Fibroblast of pulmonary artery (primary cell): Measurements from ENCODE around the gene HES1.
A peak's percentile ranks its signal among the peaks of the same experiment; 100 is the strongest.

Source experiments
- DNase-seq: peaks from one replicate; pipeline ENCODE4 v3.0.0-alpha.2; 2010; ENCODE audit warnings: low read depth
- H3K4me3 ChIP-seq: replicated peaks from 2 replicates; pipeline ENCODE4 v1.5.1; 2011; ENCODE audit warnings: low read depth, mild to moderate bottlenecking, control low read depth, low read length, moderate library complexity
- TF ChIP-seq, protein P1 (sequence below): IDR thresholded peaks from 2 replicates; pipeline ENCODE4 v1.5.1; 2011; ENCODE audit warnings: mild to moderate bottlenecking, control low read depth, low read length, inconsistent platforms; ENCODE audit errors: missing control alignments

The HES1 gene

DNA sequence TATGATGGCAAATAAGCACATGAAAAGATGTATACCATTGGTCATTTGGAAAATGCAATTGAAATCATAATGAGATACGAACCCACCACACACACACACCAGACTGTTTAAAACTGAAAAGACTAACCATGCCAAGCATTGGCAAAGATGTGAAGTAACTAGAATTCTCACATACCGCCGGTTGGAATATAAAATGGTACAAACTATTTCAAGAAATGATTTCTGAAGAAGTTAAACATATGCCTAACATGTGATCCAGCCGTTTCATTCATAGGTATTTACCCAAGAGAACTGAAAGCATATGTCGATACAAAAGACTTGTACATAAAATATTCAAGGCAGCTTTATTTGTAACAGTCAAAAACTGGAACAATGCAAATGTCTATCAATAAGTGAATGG is 28.9 kb downstream of the HES1 start:
- TF ChIP-seq, protein P1, sequence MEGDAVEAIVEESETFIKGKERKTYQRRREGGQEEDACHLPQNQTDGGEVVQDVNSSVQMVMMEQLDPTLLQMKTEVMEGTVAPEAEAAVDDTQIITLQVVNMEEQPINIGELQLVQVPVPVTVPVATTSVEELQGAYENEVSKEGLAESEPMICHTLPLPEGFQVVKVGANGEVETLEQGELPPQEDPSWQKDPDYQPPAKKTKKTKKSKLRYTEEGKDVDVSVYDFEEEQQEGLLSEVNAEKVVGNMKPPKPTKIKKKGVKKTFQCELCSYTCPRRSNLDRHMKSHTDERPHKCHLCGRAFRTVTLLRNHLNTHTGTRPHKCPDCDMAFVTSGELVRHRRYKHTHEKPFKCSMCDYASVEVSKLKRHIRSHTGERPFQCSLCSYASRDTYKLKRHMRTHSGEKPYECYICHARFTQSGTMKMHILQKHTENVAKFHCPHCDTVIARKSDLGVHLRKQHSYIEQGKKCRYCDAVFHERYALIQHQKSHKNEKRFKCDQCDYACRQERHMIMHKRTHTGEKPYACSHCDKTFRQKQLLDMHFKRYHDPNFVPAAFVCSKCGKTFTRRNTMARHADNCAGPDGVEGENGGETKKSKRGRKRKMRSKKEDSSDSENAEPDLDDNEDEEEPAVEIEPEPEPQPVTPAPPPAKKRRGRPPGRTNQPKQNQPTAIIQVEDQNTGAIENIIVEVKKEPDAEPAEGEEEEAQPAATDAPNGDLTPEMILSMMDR, result no peak
- DNase-seq, result no peak
- H3K4me3 ChIP-seq, result no peak overlapping the region

DNA sequence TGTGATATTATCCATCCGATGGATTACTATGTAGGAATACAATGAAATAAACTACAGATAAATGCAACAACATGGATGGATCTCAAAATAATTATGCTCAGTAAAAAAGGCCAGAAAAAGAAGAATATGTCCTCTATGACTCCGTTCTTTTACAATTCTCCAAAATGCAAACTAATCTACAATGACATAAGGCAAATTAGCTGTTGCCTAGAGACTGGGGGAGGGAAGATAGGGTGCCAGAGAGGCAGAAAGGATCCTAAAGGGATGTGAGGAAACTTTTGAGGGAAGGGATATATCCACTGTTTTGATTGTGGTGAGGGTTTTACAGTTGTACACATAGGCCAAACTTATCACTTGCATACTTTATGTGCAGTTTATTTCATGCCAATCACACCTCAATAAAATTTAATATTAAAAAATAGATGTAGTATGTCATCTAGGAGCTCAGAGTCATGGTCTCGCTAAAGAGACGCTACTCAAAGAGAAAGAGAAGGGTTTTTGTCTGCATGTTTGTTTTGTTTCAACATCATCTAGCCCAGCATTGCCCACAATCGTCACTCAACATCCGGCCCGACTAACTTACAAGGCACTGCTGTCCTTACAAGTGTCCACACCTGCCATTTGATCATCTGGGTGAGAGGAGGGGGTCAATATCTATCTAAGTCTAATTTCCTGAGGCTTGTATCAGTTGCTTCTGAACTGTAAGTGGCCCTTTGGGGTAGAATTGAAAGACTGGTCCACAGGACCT is 29.5 kb downstream of the HES1 start:
- TF ChIP-seq, protein P1, result no peak
- no peak for DNase-seq
- no peak overlapping the region for H3K4me3 ChIP-seq

DNA sequence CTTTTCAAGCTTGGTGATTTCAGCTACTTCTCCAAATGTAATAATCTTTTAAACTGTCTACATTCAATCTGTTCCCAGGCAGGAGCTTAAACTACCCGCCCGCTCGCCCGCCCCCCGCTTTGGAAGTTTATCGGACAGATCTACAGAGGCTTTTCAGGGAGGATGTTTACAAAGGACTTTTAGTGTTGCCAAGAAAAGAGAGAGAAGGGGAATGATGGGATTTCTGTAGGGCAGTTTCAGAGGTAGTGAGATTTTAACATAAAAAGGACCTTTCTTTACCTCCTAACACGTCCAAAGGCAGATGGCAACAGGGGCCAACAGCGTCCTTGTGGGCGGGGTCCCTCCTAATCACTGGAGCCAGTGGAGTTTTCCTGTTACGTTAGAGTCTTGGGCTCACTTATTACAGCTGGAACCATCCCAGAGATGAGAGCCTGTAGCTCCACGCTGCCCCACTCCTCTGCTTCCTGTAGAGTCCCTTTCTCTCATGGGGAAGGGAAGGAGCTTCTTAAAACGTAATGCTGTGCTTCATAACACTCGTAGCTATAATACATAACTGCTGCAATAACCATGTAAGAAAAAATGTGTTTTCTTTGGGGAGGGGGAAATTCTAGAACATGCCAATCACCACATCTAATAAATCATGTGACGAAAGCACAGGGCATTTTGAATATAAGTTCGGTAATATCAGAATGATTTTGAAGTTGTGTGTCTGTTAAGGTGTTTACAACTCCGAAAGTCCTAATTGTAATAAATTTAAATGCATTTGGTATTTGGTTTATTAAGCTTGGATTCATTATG is 30.9 kb downstream of the HES1 start:
- DNase-seq, result peak; percentile 69
- no peak overlapping the region for H3K4me3 ChIP-seq
- TF ChIP-seq, protein P1, result no peak

DNA sequence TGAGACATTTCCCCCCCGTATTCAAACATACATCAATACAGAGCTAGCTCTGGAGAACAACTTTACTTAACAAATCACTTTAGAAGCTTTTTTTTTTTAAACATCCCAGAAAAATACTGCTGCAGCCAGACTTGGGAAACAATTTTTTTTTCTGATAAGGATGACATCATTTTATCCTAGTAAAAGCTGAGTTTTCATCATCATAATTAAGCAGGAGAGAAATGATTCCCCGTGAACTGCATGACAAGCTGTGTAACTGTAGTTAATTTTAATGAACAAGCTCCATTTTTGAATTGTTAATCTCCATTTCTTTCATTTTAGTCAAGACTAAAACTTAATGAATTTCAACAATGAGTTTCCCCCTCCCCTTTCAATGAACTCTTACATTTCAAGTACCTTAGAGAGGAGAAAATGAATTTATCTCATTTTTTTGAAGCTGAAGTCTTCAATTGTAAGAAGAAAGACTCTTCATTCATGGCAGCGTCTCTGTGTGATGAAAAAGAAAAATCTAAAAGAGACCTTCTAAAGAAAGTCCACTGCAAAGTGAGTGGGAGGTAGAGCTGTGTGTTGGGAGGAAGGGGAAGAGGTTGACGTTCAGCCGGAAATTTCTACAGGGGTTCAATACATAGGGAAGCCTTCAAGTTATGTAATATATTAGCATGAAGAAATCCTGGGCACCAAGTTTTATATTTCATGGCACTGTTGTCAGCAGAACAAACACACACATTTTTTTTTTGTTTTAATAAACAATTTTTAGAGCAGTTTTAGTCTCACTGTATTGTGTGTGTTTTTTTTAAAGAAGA is 31.7 kb downstream of the HES1 start:
- no peak for DNase-seq
- TF ChIP-seq, protein P1, result no peak
- H3K4me3 ChIP-seq, result no peak overlapping the region

DNA sequence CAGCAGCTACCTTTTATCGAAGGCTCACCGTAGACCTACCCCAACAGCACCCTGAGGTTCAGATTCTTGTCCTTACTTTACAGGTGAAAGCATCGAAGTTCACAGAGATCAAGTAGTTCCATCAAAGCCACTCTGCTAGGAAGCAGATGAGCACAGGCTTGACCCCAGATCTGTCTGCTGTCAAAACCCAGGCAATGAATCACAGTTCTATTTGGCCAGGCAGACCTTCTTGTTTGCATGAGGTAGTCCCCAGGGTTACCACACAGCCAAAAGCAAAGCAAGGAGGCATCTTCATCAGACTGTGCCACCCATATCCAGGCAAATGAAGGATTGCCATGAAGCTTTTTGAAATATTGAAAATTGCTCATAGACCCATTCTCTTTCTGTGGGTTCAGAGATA is 33.0 kb downstream of the HES1 start:
- H3K4me3 ChIP-seq, result no peak overlapping the region
- no peak for DNase-seq
- TF ChIP-seq, protein P1, result no peak

DNA sequence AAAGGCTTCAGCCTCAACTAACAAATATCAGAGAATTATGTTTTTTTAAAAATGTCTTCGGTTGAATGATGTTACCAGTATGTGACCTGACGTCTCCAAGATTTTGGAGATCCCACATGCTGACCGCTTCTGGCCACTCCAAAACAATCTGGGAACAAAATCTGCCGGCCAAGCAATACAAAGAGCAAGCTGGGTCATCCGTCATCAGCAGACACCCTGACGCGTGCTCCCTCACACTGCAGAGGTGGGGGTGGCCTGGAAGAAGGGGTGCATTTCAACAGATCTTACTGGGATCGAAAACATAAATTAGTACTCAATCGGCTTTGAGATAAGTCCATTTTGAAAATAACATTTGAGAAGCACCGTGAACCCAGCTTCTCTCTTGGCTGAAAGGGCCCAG is 33.6 kb downstream of the HES1 start:
- H3K4me3 ChIP-seq, result no peak overlapping the region
- TF ChIP-seq, protein P1, result no peak
- DNase-seq, result no peak
